H9 (cell line): ENCODE results near the gene OFD1. TPM values are rescaled to one million over a fixed set of nuclear protein-coding genes. Genes with fewer than 3 reads are reported as not detected.

Source experiments
- DNase-seq: peaks from one replicate; pipeline ENCODE4 v3.0.0-alpha.2; 2017
- H2AFZ ChIP-seq: one replicate; pipeline ENCODE4 v1.6.1; 2013; ENCODE audit warnings: mild to moderate bottlenecking, low read length, control low read depth, moderate library complexity
- H2AK5ac ChIP-seq: 2 replicates; pipeline ENCODE4 v1.6.1; 2013; ENCODE audit warnings: low read length, control low read depth, mixed read lengths; ENCODE audit not compliant: insufficient read length
- H2BK120ac ChIP-seq: one replicate; pipeline ENCODE4 v1.6.1; 2013; ENCODE audit warnings: low read depth, mild to moderate bottlenecking, low read length, control low read depth, inconsistent platforms; ENCODE audit not compliant: poor library complexity, severe bottlenecking
- H2BK12ac ChIP-seq: 2 replicates; pipeline ENCODE4 v1.6.1; 2013; ENCODE audit warnings: low read length, control low read depth, mixed read lengths, low read depth; ENCODE audit not compliant: insufficient read length
- H2BK15ac ChIP-seq: 2 replicates; pipeline ENCODE4 v1.6.1; 2013; ENCODE audit warnings: low read depth, low read length, control low read depth
- H2BK20ac ChIP-seq: one replicate; pipeline ENCODE4 v1.6.1; 2013; ENCODE audit warnings: low read depth, mild to moderate bottlenecking, low read length, control low read depth, inconsistent platforms; ENCODE audit not compliant: poor library complexity, severe bottlenecking
- H2BK5ac ChIP-seq: 2 replicates; pipeline ENCODE4 v1.6.1; 2013; ENCODE audit warnings: low read length, control low read depth, mixed read lengths; ENCODE audit not compliant: insufficient read length
- H3K14ac ChIP-seq: 2 replicates; pipeline ENCODE4 v1.6.1; 2013; ENCODE audit warnings: low read length, control low read depth; ENCODE audit not compliant: insufficient read depth
- H3K18ac ChIP-seq: 2 replicates; pipeline ENCODE4 v1.6.1; 2013; ENCODE audit warnings: low read depth, mild to moderate bottlenecking, mixed read lengths, low read length, control low read depth; ENCODE audit not compliant: insufficient read length
- H3K23ac ChIP-seq: 2 replicates; pipeline ENCODE4 v1.6.1; 2013; ENCODE audit warnings: low read length, control low read depth, mixed read lengths, low read depth; ENCODE audit not compliant: insufficient read length
- H3K23me2 ChIP-seq: 2 replicates; pipeline ENCODE4 v1.6.1; 2013; ENCODE audit warnings: low read depth, mild to moderate bottlenecking, mixed read lengths, low read length, control low read depth; ENCODE audit not compliant: insufficient read length, poor library complexity, severe bottlenecking
- H3K27ac ChIP-seq: 2 replicates; pipeline ENCODE4 v1.5.1; 2013; ENCODE audit warnings: low read length, control low read depth, mixed read lengths, low read depth; ENCODE audit not compliant: insufficient read length
- H3K27me3 ChIP-seq: 2 replicates; pipeline ENCODE4 v1.6.1; 2013; ENCODE audit warnings: low read length, control low read depth, inconsistent platforms; ENCODE audit not compliant: insufficient read depth
- H3K4ac ChIP-seq: 2 replicates; pipeline ENCODE4 v1.6.1; 2013; ENCODE audit warnings: low read depth, mild to moderate bottlenecking, control low read depth, inconsistent platforms, low read length, moderate library complexity
- H3K4me1 ChIP-seq: 2 replicates; pipeline ENCODE4 v1.6.1; 2013; ENCODE audit warnings: low read length, control low read depth, inconsistent platforms; ENCODE audit not compliant: insufficient read depth
- H3K4me2 ChIP-seq: 2 replicates; pipeline ENCODE4 v1.6.1; 2013; ENCODE audit warnings: low read length, control low read depth, mixed read lengths; ENCODE audit not compliant: insufficient read length, insufficient read depth
- H3K56ac ChIP-seq: 2 replicates; pipeline ENCODE4 v1.6.1; 2013; ENCODE audit warnings: low read depth, mild to moderate bottlenecking, mixed read lengths, low read length, control low read depth; ENCODE audit not compliant: insufficient read length
- H3K79me1 ChIP-seq: 2 replicates; pipeline ENCODE4 v1.6.1; 2013; ENCODE audit warnings: low read depth, mild to moderate bottlenecking, moderate library complexity, low read length, control low read depth, inconsistent platforms; ENCODE audit not compliant: insufficient read depth, poor library complexity, severe bottlenecking
- H3K79me2 ChIP-seq: 2 replicates; pipeline ENCODE4 v1.6.1; 2013; ENCODE audit warnings: low read length, control low read depth, inconsistent platforms; ENCODE audit not compliant: insufficient read depth
- H3K9ac ChIP-seq: 2 replicates; pipeline ENCODE4 v1.6.1; 2013; ENCODE audit warnings: low read length, control low read depth, mixed read lengths; ENCODE audit not compliant: insufficient read length; ENCODE audit errors: extremely low read depth
- H3K9me3 ChIP-seq: one replicate; pipeline ENCODE4 v1.6.1; 2013; ENCODE audit warnings: low read depth, low read length, inconsistent platforms; ENCODE audit not compliant: control insufficient read depth
- H3T11ph ChIP-seq: one replicate; pipeline ENCODE4 v1.6.1; 2013; ENCODE audit warnings: mild to moderate bottlenecking, low read length, control low read depth, inconsistent platforms
- H4K20me1 ChIP-seq: one replicate; pipeline ENCODE4 v1.6.1; 2013; ENCODE audit not compliant: control insufficient read depth, insufficient read length, insufficient read depth
- H4K5ac ChIP-seq: 2 replicates; pipeline ENCODE4 v1.6.1; 2013; ENCODE audit warnings: low read depth, mild to moderate bottlenecking, mixed read lengths, low read length, control low read depth; ENCODE audit not compliant: insufficient read length
- H4K8ac ChIP-seq: replicated peaks from 2 replicates; pipeline ENCODE4 v1.6.1; 2013; ENCODE audit warnings: low read length, control low read depth, mixed read lengths, low read depth; ENCODE audit not compliant: insufficient read length
- H4K91ac ChIP-seq: 2 replicates; pipeline ENCODE4 v1.6.1; 2013; ENCODE audit warnings: low read depth, mild to moderate bottlenecking, moderate library complexity, mixed read lengths, low read length, control low read depth; ENCODE audit not compliant: insufficient read length
- H3K27ac Mint-ChIP-seq, 3 experiments: 2 replicates in 2 of 3; 3 replicates in 1 of 3; pipeline ENCODE4 v1.8.0; 2020 to 2021; ENCODE audit warnings: mixed read lengths in 3 of 3, mild to moderate bottlenecking in 1 of 3, moderate library complexity in 1 of 3
- H3K27me3 Mint-ChIP-seq: 2 replicates; pipeline ENCODE4 v1.8.0; 2021; ENCODE audit warnings: low read depth, mild to moderate bottlenecking, moderate library complexity, mixed read lengths
- H3K36me3 Mint-ChIP-seq, 3 experiments: 2 replicates in 2 of 3; 3 replicates in 1 of 3; pipeline ENCODE4 v1.8.0; 2020 to 2021; ENCODE audit warnings: low read depth in 3 of 3, mixed read lengths in 3 of 3; ENCODE audit not compliant: insufficient read depth in 1 of 3
- H3K4me1 Mint-ChIP-seq, 2 experiments: 2 replicates each; pipeline ENCODE4 v1.8.0; 2020; ENCODE audit warnings: mixed read lengths in 2 of 2
- H3K4me3 Mint-ChIP-seq, 2 experiments: 2 replicates in 1 of 2; 3 replicates in 1 of 2; pipeline ENCODE4 v1.8.0; 2020 to 2021; ENCODE audit warnings: mild to moderate bottlenecking in 2 of 2, mixed read lengths in 2 of 2, moderate library complexity in 1 of 2
- H3K9me3 Mint-ChIP-seq, 2 experiments: 2 replicates in 1 of 2; 3 replicates in 1 of 2; pipeline ENCODE4 v1.8.0; 2020; ENCODE audit warnings: mild to moderate bottlenecking in 2 of 2, mixed read lengths in 2 of 2, moderate library complexity in 1 of 2
- CTCF ChIP-seq: fragments of 200-600 bp; sonication (generic); conservative IDR thresholded peaks from 3 replicates; pipeline ENCODE4 v1.8.0; 2021; ENCODE audit warnings: antibody characterized with exemption, mild to moderate bottlenecking
- WGBS: extraction: QIAGEN DNeasy Blood & Tissue Kit; methylation state at CpG from one replicate; pipeline ENCODE4 v1.1.7; 2013; ENCODE audit warnings: missing lambda C conversion rate, low lambda C conversion rate, mixed read lengths; ENCODE audit not compliant: insufficient read length; ENCODE audit errors: extremely low coverage; 5-methylcytosine and 5-hydroxymethylcytosine counted together
- total RNA-seq: library from RNA; stranded (reverse); gene quantifications from 2 replicates; pipeline ENCODE4 v1.2.1, GENCODE V29; 2021

OFD1 gene
- total RNA-seq, 1 experiment from 2014 or later = 36.0 TPM

GRCh38 chrX:13763489-13763888 lies 28.9 kb downstream of the OFD1 start:
- H3T11ph ChIP-seq = no peak overlapping the region
- no peak overlapping the region for H3K14ac ChIP-seq
- Mint-ChIP-seq H3K4me1 (peaks cover 29 to 54% of the 10 kb centered on the region in 2 experiments), H3K4me3 (peak overlapping the region in 1 of 2 experiments; percentile 35; a peak in 1 of 5 replicates), H3K9me3 (peaks cover 23 to 40% of the 10 kb centered on the region in 2 experiments), H3K27me3 (no peaks in the 10 kb centered on the region), H3K27ac (peak overlapping the region in 2 of 3 experiments; percentile 46 to 67; a peak in 4 of 7 replicates), H3K36me3 (peaks cover 15 to 69% (median 46%) of the 10 kb centered on the region in 3 experiments)
- DNase-seq = no peak
- peaks cover 11% of the 10 kb centered on the region; the same call in 1 of the 2 replicates for H3K4me1 ChIP-seq
- no peak overlapping the region for H2AK5ac ChIP-seq
- no peak overlapping the region for H2BK5ac ChIP-seq
- H3K4ac ChIP-seq = no peak overlapping the region
- H2BK120ac ChIP-seq = no peak overlapping the region
- H3K79me2 ChIP-seq = no peaks in the 10 kb centered on the region
- no peak overlapping the region for H2BK15ac ChIP-seq
- H3K56ac ChIP-seq = no peak overlapping the region
- H3K27me3 ChIP-seq = no peaks in the 10 kb centered on the region
- no peak overlapping the region for H2BK12ac ChIP-seq
- H2BK20ac ChIP-seq = no peak overlapping the region
- TF ChIP-seq CTCF = no peak; the same call in 2 of the 3 replicates
- H3K23me2 ChIP-seq = no peaks in the 10 kb centered on the region
- H4K8ac ChIP-seq = no peak overlapping the region
- no peak overlapping the region for H3K4me2 ChIP-seq
- no peak overlapping the region for H4K5ac ChIP-seq
- H3K9ac ChIP-seq = no peak overlapping the region
- no peak overlapping the region for H2AFZ ChIP-seq
- H3K9me3 ChIP-seq = no peaks in the 10 kb centered on the region
- H4K20me1 ChIP-seq = no peaks in the 10 kb centered on the region
- no peak overlapping the region for H3K23ac ChIP-seq
- H3K18ac ChIP-seq = no peak overlapping the region
- WGBS = no CpG with 5 or more reads among the region's 8 CpGs
- H4K91ac ChIP-seq = no peak overlapping the region
- no peak overlapping the region for H3K27ac ChIP-seq
- no peaks in the 10 kb centered on the region for H3K79me1 ChIP-seq
